Measurements from ENCODE around the gene SCYL1. TPM values are rescaled to one million over a fixed set of nuclear protein-coding genes. Genes with fewer than 3 reads are reported as not detected.

SCYL1 gene
- total and polyA plus RNA-seq, 2 experiments from 2014 or later = 52.7 to 66.1 TPM

DNA sequence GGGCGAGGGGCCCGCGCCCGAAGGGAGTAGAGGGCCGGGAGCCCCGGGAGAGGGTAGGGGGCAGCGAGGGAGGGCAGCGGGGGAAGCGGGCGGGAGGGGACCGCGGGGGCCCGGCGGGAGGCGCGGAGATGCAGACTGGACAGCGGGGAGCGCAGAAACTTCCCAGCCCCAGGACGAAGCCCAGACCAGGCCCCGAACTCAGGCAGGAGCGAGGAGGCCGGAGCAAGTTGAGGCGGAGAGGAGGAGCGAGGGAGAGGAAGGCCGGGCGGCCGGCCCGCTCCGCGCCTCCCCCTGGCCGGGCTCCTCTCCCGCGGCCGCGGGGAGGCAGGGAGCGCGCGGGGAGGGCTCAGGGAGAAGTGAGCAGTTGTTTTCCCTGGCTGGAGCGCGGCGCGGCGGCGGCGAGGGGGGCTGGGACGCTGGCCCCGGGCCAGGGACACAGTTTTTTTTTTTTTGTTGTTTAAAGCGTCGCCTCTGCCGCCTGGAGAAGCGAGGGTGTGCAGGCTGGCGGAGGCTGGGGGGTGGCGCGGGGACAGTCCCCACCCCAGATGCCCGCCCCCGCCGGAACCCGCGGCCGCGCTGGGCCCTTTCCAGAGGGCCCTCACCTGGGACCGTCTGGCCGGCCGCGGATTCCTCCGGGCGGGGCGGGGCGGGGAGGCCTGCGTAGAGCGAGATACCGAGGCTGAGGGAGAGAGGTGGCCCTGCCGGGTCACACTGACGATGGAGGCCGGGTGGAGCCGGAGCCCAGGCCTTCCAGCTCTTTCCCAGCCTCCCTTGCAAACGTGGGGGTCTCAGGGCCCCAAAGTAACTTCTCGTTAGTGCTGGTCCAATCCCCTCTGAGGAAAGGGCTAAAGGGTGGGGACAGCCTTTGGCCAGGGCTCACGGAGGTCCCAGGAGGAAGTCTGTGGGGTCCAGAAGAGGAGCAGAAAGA lies 33.4 kb downstream of the SCYL1 start, which contains the start of gene LTBP3:
LTBP3 (minus strand) TSS at position 358 of the 928 bp plus-strand sequence. CDS start 400 bp downstream, outside the sequence.
- no peaks in the 10 kb centered on the region for H4K20me1 ChIP-seq (replicated peaks; ENCODE audit: insufficient read depth)
- no peak within 1 kb of the TSS for H3K27ac ChIP-seq (ENCODE audit: low read depth)
- H3K27ac Mint-ChIP-seq = no peak within 1 kb of the TSS
- H3F3A ChIP-seq (replicated peaks; ENCODE audit: low read depth) = peaks cover 11% of the 10 kb centered on the region; the same call in 1 of the 2 replicates
- H2AFZ ChIP-seq = peak within 1 kb of the TSS; percentile 91
- H3K4me2 ChIP-seq = peak within 1 kb of the TSS; percentile 89
- ATAC-seq (peak; percentile 51), DNase-seq (ENCODE audit: low spot score) (peak; percentile 80)
- peak within 1 kb of the TSS; percentile 72 for H3K4me3 ChIP-seq
- no peaks in the 10 kb centered on the region for H3K36me3 ChIP-seq (ENCODE audit: insufficient read depth)
- no peaks in the 10 kb centered on the region; the same call in 2 of the 3 replicates for H3K36me3 Mint-ChIP-seq (ENCODE audit: low read depth)
- peaks cover 58% of the 10 kb centered on the region for H3K27me3 ChIP-seq (ENCODE audit: insufficient read depth)
- peaks cover 43% of the 10 kb centered on the region for H3K27me3 Mint-ChIP-seq (ENCODE audit: insufficient read depth, low read depth, poor library complexity)
- peak within 1 kb of the TSS; percentile 75 for H3K4me3 Mint-ChIP-seq
- peaks cover 53% of the 10 kb centered on the region for H3K4me1 Mint-ChIP-seq
- no peaks in the 10 kb centered on the region for H3K9me2 ChIP-seq (ENCODE audit: insufficient read depth)
- no peaks in the 10 kb centered on the region for H3K9me3 Mint-ChIP-seq
- TF ChIP-seq ZNF114 (CRISPR knock-in tag; IDR thresholded peaks at IDR 0.05) = no peak
- peak; percentile 24; the same call in 1 of the 2 replicates for TF ChIP-seq POLR2AphosphoS5 (IDR thresholded peaks at IDR 0.05; ENCODE audit: low read depth)
- peaks cover 47% of the 10 kb centered on the region for H3K4me1 ChIP-seq (ENCODE audit: insufficient read depth)
- no peaks in the 10 kb centered on the region for H3K79me2 ChIP-seq (replicated peaks; ENCODE audit: insufficient read depth)

DNA sequence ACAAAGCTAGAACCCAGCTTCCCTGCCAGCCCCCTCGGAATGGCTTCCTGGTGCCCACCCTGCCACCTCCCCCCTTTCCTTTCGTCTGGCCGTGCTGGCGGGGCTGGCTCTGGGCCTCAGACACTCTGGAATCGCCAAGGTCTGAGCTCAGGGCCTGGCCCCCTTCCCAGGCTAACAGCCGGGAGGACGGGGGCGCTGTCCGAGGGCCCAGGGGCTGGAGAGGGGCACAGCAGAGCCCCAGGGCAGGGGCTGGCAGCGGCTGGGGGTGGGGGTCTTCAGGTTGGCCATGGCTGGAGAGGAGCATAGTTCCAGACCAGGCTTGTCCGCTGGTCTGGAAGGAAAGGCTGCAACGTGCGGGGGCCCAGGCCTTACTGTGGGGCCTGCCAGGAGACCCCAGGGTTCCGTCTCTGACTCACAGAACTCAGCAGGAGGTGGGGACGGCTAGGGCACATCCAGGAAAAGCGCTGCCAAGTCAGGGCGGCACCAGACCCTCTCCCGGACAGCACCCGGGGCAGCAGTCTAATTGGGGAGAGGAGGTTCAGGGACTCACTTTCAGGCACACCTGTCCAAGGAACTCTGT lies 34.1 kb downstream of the SCYL1 start:
- H2AFZ ChIP-seq = peak overlapping the region; percentile 91
- no peaks in the 10 kb centered on the region for H3K36me3 ChIP-seq (ENCODE audit: insufficient read depth)
- no peaks in the 10 kb centered on the region; the same call in 2 of the 3 replicates for H3K36me3 Mint-ChIP-seq (ENCODE audit: low read depth)
- no peaks in the 10 kb centered on the region for H3K9me3 Mint-ChIP-seq
- H3K4me2 ChIP-seq = peak overlapping the region; percentile 89
- peaks cover 57% of the 10 kb centered on the region for H3K27me3 ChIP-seq (ENCODE audit: insufficient read depth)
- H3K4me1 ChIP-seq (ENCODE audit: insufficient read depth) = peaks cover 44% of the 10 kb centered on the region
- DNase-seq (ENCODE audit: low spot score) = no peak
- no peak overlapping the region for H3K27ac ChIP-seq (ENCODE audit: low read depth)
- H3K4me3 ChIP-seq = peak overlapping the region; percentile 72
- no peaks in the 10 kb centered on the region for H4K20me1 ChIP-seq (replicated peaks; ENCODE audit: insufficient read depth)
- H3K27me3 Mint-ChIP-seq (ENCODE audit: insufficient read depth, low read depth, poor library complexity) = peaks cover 45% of the 10 kb centered on the region
- TF ChIP-seq, protein P1, sequence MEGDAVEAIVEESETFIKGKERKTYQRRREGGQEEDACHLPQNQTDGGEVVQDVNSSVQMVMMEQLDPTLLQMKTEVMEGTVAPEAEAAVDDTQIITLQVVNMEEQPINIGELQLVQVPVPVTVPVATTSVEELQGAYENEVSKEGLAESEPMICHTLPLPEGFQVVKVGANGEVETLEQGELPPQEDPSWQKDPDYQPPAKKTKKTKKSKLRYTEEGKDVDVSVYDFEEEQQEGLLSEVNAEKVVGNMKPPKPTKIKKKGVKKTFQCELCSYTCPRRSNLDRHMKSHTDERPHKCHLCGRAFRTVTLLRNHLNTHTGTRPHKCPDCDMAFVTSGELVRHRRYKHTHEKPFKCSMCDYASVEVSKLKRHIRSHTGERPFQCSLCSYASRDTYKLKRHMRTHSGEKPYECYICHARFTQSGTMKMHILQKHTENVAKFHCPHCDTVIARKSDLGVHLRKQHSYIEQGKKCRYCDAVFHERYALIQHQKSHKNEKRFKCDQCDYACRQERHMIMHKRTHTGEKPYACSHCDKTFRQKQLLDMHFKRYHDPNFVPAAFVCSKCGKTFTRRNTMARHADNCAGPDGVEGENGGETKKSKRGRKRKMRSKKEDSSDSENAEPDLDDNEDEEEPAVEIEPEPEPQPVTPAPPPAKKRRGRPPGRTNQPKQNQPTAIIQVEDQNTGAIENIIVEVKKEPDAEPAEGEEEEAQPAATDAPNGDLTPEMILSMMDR (conservative IDR thresholded peaks at IDR 0.05; ENCODE audit: low read depth in 2 of 2) = peak; percentile 10 to 19; a peak in 1 of 4 replicates
- TF ChIP-seq, protein P2, sequence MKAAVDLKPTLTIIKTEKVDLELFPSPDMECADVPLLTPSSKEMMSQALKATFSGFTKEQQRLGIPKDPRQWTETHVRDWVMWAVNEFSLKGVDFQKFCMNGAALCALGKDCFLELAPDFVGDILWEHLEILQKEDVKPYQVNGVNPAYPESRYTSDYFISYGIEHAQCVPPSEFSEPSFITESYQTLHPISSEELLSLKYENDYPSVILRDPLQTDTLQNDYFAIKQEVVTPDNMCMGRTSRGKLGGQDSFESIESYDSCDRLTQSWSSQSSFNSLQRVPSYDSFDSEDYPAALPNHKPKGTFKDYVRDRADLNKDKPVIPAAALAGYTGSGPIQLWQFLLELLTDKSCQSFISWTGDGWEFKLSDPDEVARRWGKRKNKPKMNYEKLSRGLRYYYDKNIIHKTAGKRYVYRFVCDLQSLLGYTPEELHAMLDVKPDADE (IDR thresholded peaks at IDR 0.05) = no peak
- no peak for TF ChIP-seq EZH2phosphoT487 (IDR thresholded peaks at IDR 0.05; ENCODE audit: unreplicated experiment)
- H3K79me2 ChIP-seq (replicated peaks; ENCODE audit: insufficient read depth) = no peaks in the 10 kb centered on the region
- peaks cover 53% of the 10 kb centered on the region for H3K4me1 Mint-ChIP-seq
- H3K4me3 Mint-ChIP-seq = peak overlapping the region; percentile 66
- no peaks in the 10 kb centered on the region for H3K9me2 ChIP-seq (ENCODE audit: insufficient read depth)
- peak; percentile 6 for ATAC-seq
- H3F3A ChIP-seq (replicated peaks; ENCODE audit: low read depth) = peaks cover 13% of the 10 kb centered on the region; the same call in 1 of the 2 replicates
- no peak overlapping the region for H3K27ac Mint-ChIP-seq
